H9 (cell line): ENCODE results near the gene CHSY1. TPM values are rescaled to one million over a fixed set of nuclear protein-coding genes. Genes with fewer than 3 reads are reported as not detected.
"Not testable (repeated sequence)": the region's sequence is repeated elsewhere in the genome, so short reads cannot be mapped to it uniquely, and the experiment has no call there.

Experiments
- DNase-seq: peaks from one replicate; pipeline ENCODE4 v3.0.0-alpha.2; 2017
- H2AFZ ChIP-seq: one replicate; pipeline ENCODE4 v1.6.1; 2013; ENCODE audit warnings: mild to moderate bottlenecking, low read length, control low read depth, moderate library complexity
- H2AK5ac ChIP-seq: 2 replicates; pipeline ENCODE4 v1.6.1; 2013; ENCODE audit warnings: low read length, control low read depth, mixed read lengths; ENCODE audit not compliant: insufficient read length
- H2BK120ac ChIP-seq: one replicate; pipeline ENCODE4 v1.6.1; 2013; ENCODE audit warnings: low read depth, mild to moderate bottlenecking, low read length, control low read depth, inconsistent platforms; ENCODE audit not compliant: poor library complexity, severe bottlenecking
- H2BK12ac ChIP-seq: 2 replicates; pipeline ENCODE4 v1.6.1; 2013; ENCODE audit warnings: low read length, control low read depth, mixed read lengths, low read depth; ENCODE audit not compliant: insufficient read length
- H2BK15ac ChIP-seq: 2 replicates; pipeline ENCODE4 v1.6.1; 2013; ENCODE audit warnings: low read depth, low read length, control low read depth
- H2BK20ac ChIP-seq: one replicate; pipeline ENCODE4 v1.6.1; 2013; ENCODE audit warnings: low read depth, mild to moderate bottlenecking, low read length, control low read depth, inconsistent platforms; ENCODE audit not compliant: poor library complexity, severe bottlenecking
- H2BK5ac ChIP-seq: 2 replicates; pipeline ENCODE4 v1.6.1; 2013; ENCODE audit warnings: low read length, control low read depth, mixed read lengths; ENCODE audit not compliant: insufficient read length
- H3K14ac ChIP-seq: 2 replicates; pipeline ENCODE4 v1.6.1; 2013; ENCODE audit warnings: low read length, control low read depth; ENCODE audit not compliant: insufficient read depth
- H3K18ac ChIP-seq: 2 replicates; pipeline ENCODE4 v1.6.1; 2013; ENCODE audit warnings: low read depth, mild to moderate bottlenecking, mixed read lengths, low read length, control low read depth; ENCODE audit not compliant: insufficient read length
- H3K23ac ChIP-seq: 2 replicates; pipeline ENCODE4 v1.6.1; 2013; ENCODE audit warnings: low read length, control low read depth, mixed read lengths, low read depth; ENCODE audit not compliant: insufficient read length
- H3K23me2 ChIP-seq: 2 replicates; pipeline ENCODE4 v1.6.1; 2013; ENCODE audit warnings: low read depth, mild to moderate bottlenecking, mixed read lengths, low read length, control low read depth; ENCODE audit not compliant: insufficient read length, poor library complexity, severe bottlenecking
- H3K27ac ChIP-seq: 2 replicates; pipeline ENCODE4 v1.5.1; 2013; ENCODE audit warnings: low read length, control low read depth, mixed read lengths, low read depth; ENCODE audit not compliant: insufficient read length
- H3K27me3 ChIP-seq: 2 replicates; pipeline ENCODE4 v1.6.1; 2013; ENCODE audit warnings: low read length, control low read depth, inconsistent platforms; ENCODE audit not compliant: insufficient read depth
- H3K4ac ChIP-seq: 2 replicates; pipeline ENCODE4 v1.6.1; 2013; ENCODE audit warnings: low read depth, mild to moderate bottlenecking, control low read depth, inconsistent platforms, low read length, moderate library complexity
- H3K4me1 ChIP-seq: 2 replicates; pipeline ENCODE4 v1.6.1; 2013; ENCODE audit warnings: low read length, control low read depth, inconsistent platforms; ENCODE audit not compliant: insufficient read depth
- H3K4me2 ChIP-seq: 2 replicates; pipeline ENCODE4 v1.6.1; 2013; ENCODE audit warnings: low read length, control low read depth, mixed read lengths; ENCODE audit not compliant: insufficient read length, insufficient read depth
- H3K56ac ChIP-seq: 2 replicates; pipeline ENCODE4 v1.6.1; 2013; ENCODE audit warnings: low read depth, mild to moderate bottlenecking, mixed read lengths, low read length, control low read depth; ENCODE audit not compliant: insufficient read length
- H3K79me1 ChIP-seq: 2 replicates; pipeline ENCODE4 v1.6.1; 2013; ENCODE audit warnings: low read depth, mild to moderate bottlenecking, moderate library complexity, low read length, control low read depth, inconsistent platforms; ENCODE audit not compliant: insufficient read depth, poor library complexity, severe bottlenecking
- H3K79me2 ChIP-seq: 2 replicates; pipeline ENCODE4 v1.6.1; 2013; ENCODE audit warnings: low read length, control low read depth, inconsistent platforms; ENCODE audit not compliant: insufficient read depth
- H3K9ac ChIP-seq: 2 replicates; pipeline ENCODE4 v1.6.1; 2013; ENCODE audit warnings: low read length, control low read depth, mixed read lengths; ENCODE audit not compliant: insufficient read length; ENCODE audit errors: extremely low read depth
- H3K9me3 ChIP-seq: one replicate; pipeline ENCODE4 v1.6.1; 2013; ENCODE audit warnings: low read depth, low read length, inconsistent platforms; ENCODE audit not compliant: control insufficient read depth
- H3T11ph ChIP-seq: one replicate; pipeline ENCODE4 v1.6.1; 2013; ENCODE audit warnings: mild to moderate bottlenecking, low read length, control low read depth, inconsistent platforms
- H4K20me1 ChIP-seq: one replicate; pipeline ENCODE4 v1.6.1; 2013; ENCODE audit not compliant: control insufficient read depth, insufficient read length, insufficient read depth
- H4K5ac ChIP-seq: 2 replicates; pipeline ENCODE4 v1.6.1; 2013; ENCODE audit warnings: low read depth, mild to moderate bottlenecking, mixed read lengths, low read length, control low read depth; ENCODE audit not compliant: insufficient read length
- H4K8ac ChIP-seq: replicated peaks from 2 replicates; pipeline ENCODE4 v1.6.1; 2013; ENCODE audit warnings: low read length, control low read depth, mixed read lengths, low read depth; ENCODE audit not compliant: insufficient read length
- H4K91ac ChIP-seq: 2 replicates; pipeline ENCODE4 v1.6.1; 2013; ENCODE audit warnings: low read depth, mild to moderate bottlenecking, moderate library complexity, mixed read lengths, low read length, control low read depth; ENCODE audit not compliant: insufficient read length
- H3K27ac Mint-ChIP-seq, 3 experiments: 2 replicates in 2 of 3; 3 replicates in 1 of 3; pipeline ENCODE4 v1.8.0; 2020 to 2021; ENCODE audit warnings: mixed read lengths in 3 of 3, mild to moderate bottlenecking in 1 of 3, moderate library complexity in 1 of 3
- H3K27me3 Mint-ChIP-seq: 2 replicates; pipeline ENCODE4 v1.8.0; 2021; ENCODE audit warnings: low read depth, mild to moderate bottlenecking, moderate library complexity, mixed read lengths
- H3K36me3 Mint-ChIP-seq, 3 experiments: 2 replicates in 2 of 3; 3 replicates in 1 of 3; pipeline ENCODE4 v1.8.0; 2020 to 2021; ENCODE audit warnings: low read depth in 3 of 3, mixed read lengths in 3 of 3; ENCODE audit not compliant: insufficient read depth in 1 of 3
- H3K4me1 Mint-ChIP-seq, 2 experiments: 2 replicates each; pipeline ENCODE4 v1.8.0; 2020; ENCODE audit warnings: mixed read lengths in 2 of 2
- H3K4me3 Mint-ChIP-seq, 2 experiments: 2 replicates in 1 of 2; 3 replicates in 1 of 2; pipeline ENCODE4 v1.8.0; 2020 to 2021; ENCODE audit warnings: mild to moderate bottlenecking in 2 of 2, mixed read lengths in 2 of 2, moderate library complexity in 1 of 2
- H3K9me3 Mint-ChIP-seq, 2 experiments: 2 replicates in 1 of 2; 3 replicates in 1 of 2; pipeline ENCODE4 v1.8.0; 2020; ENCODE audit warnings: mild to moderate bottlenecking in 2 of 2, mixed read lengths in 2 of 2, moderate library complexity in 1 of 2
- WGBS: extraction: QIAGEN DNeasy Blood & Tissue Kit; methylation state at CpG from one replicate; pipeline ENCODE4 v1.1.7; 2013; ENCODE audit warnings: missing lambda C conversion rate, low lambda C conversion rate, mixed read lengths; ENCODE audit not compliant: insufficient read length; ENCODE audit errors: extremely low coverage; 5-methylcytosine and 5-hydroxymethylcytosine counted together
- total RNA-seq: library from RNA; stranded (reverse); gene quantifications from 2 replicates; pipeline ENCODE4 v1.2.1, GENCODE V29; 2021
- TF ChIP-seq, protein P1 (sequence below): fragments of 200-600 bp; sonication (generic); conservative IDR thresholded peaks from 3 replicates; pipeline ENCODE4 v1.8.0; 2021; ENCODE audit warnings: antibody characterized with exemption, mild to moderate bottlenecking

Gene CHSY1
- total RNA-seq, 1 experiment from 2014 or later: 68.3 TPM

DNA sequence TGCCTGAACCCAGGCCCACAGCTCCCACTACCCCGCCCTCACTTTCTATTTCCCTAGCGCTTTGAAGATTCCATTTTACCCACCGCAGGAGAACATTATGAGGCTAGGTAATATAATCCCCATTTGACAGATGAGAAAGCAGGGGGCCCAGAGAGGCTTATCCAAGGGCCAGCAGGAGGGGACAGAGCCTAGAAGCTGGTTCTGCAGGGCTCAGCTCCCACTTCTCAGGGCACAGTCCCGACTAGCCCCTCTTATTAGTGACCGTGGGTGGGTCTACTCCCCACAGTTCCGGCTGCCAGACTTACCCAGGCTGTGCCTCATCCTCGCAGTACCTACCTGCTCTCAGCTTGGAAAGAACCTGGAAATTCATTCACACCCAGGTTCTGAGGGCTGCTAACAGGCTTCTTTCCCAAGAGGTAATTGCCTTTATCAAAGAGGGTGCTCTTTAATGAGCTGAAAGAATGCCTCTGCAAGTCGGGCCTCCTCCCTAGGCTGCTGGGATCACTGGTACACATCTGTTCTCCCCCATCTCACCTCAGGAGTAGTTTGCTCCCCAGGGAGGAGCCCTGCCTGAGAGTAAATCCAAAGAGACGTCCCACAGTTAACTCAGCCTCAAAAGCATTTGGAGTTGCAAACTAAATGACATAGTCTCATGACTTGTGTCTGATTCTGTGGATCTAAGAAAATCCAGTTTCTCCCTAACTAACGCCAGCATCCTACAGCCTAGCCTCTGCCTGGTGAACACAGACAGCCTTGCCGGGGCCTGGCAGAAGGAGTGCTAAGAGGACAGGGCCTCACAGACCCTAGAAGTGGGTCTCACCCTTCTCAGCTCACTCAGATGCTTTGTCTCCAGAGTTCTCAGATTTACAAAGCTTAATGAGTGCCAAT is 125.0 kb downstream of the CHSY1 start:
- DNase-seq: no peak
- H3K4me2 ChIP-seq: no peak overlapping the region
- no peak overlapping the region for H2BK12ac ChIP-seq
- no peaks in the 10 kb centered on the region for H3K79me2 ChIP-seq
- no peaks in the 10 kb centered on the region; the same call in 1 of the 2 replicates for H3K4me1 ChIP-seq
- no peak overlapping the region for H2BK5ac ChIP-seq
- H3K4ac ChIP-seq: no peak overlapping the region
- TF ChIP-seq, protein P1, sequence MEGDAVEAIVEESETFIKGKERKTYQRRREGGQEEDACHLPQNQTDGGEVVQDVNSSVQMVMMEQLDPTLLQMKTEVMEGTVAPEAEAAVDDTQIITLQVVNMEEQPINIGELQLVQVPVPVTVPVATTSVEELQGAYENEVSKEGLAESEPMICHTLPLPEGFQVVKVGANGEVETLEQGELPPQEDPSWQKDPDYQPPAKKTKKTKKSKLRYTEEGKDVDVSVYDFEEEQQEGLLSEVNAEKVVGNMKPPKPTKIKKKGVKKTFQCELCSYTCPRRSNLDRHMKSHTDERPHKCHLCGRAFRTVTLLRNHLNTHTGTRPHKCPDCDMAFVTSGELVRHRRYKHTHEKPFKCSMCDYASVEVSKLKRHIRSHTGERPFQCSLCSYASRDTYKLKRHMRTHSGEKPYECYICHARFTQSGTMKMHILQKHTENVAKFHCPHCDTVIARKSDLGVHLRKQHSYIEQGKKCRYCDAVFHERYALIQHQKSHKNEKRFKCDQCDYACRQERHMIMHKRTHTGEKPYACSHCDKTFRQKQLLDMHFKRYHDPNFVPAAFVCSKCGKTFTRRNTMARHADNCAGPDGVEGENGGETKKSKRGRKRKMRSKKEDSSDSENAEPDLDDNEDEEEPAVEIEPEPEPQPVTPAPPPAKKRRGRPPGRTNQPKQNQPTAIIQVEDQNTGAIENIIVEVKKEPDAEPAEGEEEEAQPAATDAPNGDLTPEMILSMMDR: no peak
- no peaks in the 10 kb centered on the region for H4K20me1 ChIP-seq
- H3K27me3 ChIP-seq: no peaks in the 10 kb centered on the region
- no peaks in the 10 kb centered on the region for H3K79me1 ChIP-seq
- no peak overlapping the region for H3K14ac ChIP-seq
- H3K27me3 Mint-ChIP-seq: peaks cover 3% of the 10 kb centered on the region; the same call in 1 of the 2 replicates
- H4K5ac ChIP-seq: no peak overlapping the region
- H3K23ac ChIP-seq: no peak overlapping the region
- peak overlapping the region; percentile 33 to 76 (median 58); a peak in 2 of 7 replicates for H3K27ac Mint-ChIP-seq
- H4K8ac ChIP-seq: no peak overlapping the region
- no peak overlapping the region for H3T11ph ChIP-seq
- H2AK5ac ChIP-seq: no peak overlapping the region
- H3K18ac ChIP-seq: no peak overlapping the region
- peaks cover 11 to 12% (median 11%) of the 10 kb centered on the region in 3 experiments for H3K36me3 Mint-ChIP-seq
- no peak overlapping the region for H2BK120ac ChIP-seq
- H3K4me3 Mint-ChIP-seq: no peak overlapping the region
- H2AFZ ChIP-seq: no peak overlapping the region
- no peak overlapping the region for H3K9ac ChIP-seq
- no peaks in the 10 kb centered on the region for H3K9me3 ChIP-seq
- no peak overlapping the region for H3K56ac ChIP-seq
- no peak overlapping the region for H3K27ac ChIP-seq
- no peak overlapping the region for H2BK20ac ChIP-seq
- H3K9me3 Mint-ChIP-seq: peaks cover 7 to 12% of the 10 kb centered on the region in 2 experiments; a peak in 4 of 5 replicates
- no peak overlapping the region for H4K91ac ChIP-seq
- peaks cover 17 to 20% of the 10 kb centered on the region in 2 experiments for H3K4me1 Mint-ChIP-seq
- no CpG with 5 or more reads among the region's 11 CpGs for WGBS
- H2BK15ac ChIP-seq: no peak overlapping the region
- no peaks in the 10 kb centered on the region for H3K23me2 ChIP-seq

DNA sequence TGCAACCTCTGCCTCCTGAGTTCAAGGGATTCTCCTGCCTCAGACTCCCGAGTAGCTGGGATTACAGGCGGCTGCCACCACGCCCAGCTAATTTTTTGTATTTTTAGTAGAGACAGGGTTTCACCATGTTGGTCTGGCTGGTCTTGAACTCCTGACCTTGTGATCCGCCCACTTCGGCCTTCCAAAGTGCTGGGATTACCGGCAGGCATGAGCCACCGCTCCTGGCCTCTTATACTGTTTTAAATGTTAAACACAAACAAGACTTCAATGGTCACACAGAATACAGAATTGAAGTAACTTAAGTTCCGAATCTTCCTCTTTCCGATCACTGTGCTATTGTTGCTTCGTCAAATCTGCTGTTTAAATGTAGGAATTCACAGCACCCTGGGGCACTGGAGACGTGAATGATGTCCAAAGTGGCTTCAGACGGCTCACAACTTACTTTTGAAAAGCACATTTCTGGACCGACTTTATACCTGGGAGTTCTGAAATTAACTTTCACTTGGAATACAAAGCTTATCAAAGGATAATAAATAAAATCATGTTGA is 125.9 kb downstream of the CHSY1 start:
- H2AK5ac ChIP-seq, H3K79me1 ChIP-seq, H3K9ac ChIP-seq, H2BK5ac ChIP-seq, H2AFZ ChIP-seq, H4K8ac ChIP-seq, H3K27me3 Mint-ChIP-seq, H3K27me3 ChIP-seq, H3T11ph ChIP-seq, H3K56ac ChIP-seq, H2BK12ac ChIP-seq, H3K18ac ChIP-seq, H3K23me2 ChIP-seq, H2BK20ac ChIP-seq, H4K20me1 ChIP-seq, H3K79me2 ChIP-seq, H3K9me3 ChIP-seq, H4K5ac ChIP-seq, H2BK120ac ChIP-seq, H2BK15ac ChIP-seq, H3K4ac ChIP-seq, H3K4me2 ChIP-seq, H3K4me1 ChIP-seq, H3K14ac ChIP-seq, H3K27ac ChIP-seq, H3K4me3 Mint-ChIP-seq, DNase-seq, H3K23ac ChIP-seq, H3K27ac Mint-ChIP-seq, H4K91ac ChIP-seq: not testable (repeated sequence)
- peaks cover 22 to 27% of the 10 kb centered on the region in 2 experiments for H3K4me1 Mint-ChIP-seq
- peaks cover 11 to 12% (median 11%) of the 10 kb centered on the region in 3 experiments for H3K36me3 Mint-ChIP-seq
- peaks cover 7 to 12% of the 10 kb centered on the region in 2 experiments; a peak in 4 of 5 replicates for H3K9me3 Mint-ChIP-seq
- WGBS: no CpG with 5 or more reads among the region's 13 CpGs
